CD4-positive, alpha-beta T cell treated with Interleukin-15 for 4 hours (primary cell): ENCODE measurements around the gene SSUH2.

Source experiments
- DNase-seq: peaks from one replicate; pipeline ENCODE4 v3.0.0-alpha.2; 2020; ENCODE audit warnings: low spot score

Gene SSUH2

GRCh38 chr3:8641472-8641871 lies 3.1 kb downstream of the SSUH2 start:
- no peak for DNase-seq

- no peak for DNase-seq
These were observed 4.4 kb downstream of the SSUH2 start for GRCh38 chr3:8640223-8640622.

GRCh38 chr3:8639659-8640000 lies 5.0 kb downstream of the SSUH2 start:
- no peak for DNase-seq

GRCh38 chr3:8638994-8639658 lies 5.5 kb downstream of the SSUH2 start:
- no peak for DNase-seq

- no peak for DNase-seq
These were observed 7.2 kb downstream of the SSUH2 start for GRCh38 chr3:8637348-8637747.

- no peak for DNase-seq
These were observed 9.0 kb downstream of the SSUH2 start for GRCh38 chr3:8635631-8636030.

- no peak for DNase-seq
These were observed 9.5 kb downstream of the SSUH2 start for GRCh38 chr3:8635125-8635524.

GRCh38 chr3:8632402-8633237 lies 12.0 kb downstream of the SSUH2 start:
- DNase-seq, result no peak

GRCh38 chr3:8631661-8632060 lies 12.9 kb downstream of the SSUH2 start:
- no peak for DNase-seq

- DNase-seq, result peak; percentile 75
These were observed 15.2 kb downstream of the SSUH2 start for GRCh38 chr3:8629151-8630021.

GRCh38 chr3:8627949-8628348 lies 16.6 kb downstream of the SSUH2 start:
- no peak for DNase-seq

GRCh38 chr3:8627201-8627940 lies 17.2 kb downstream of the SSUH2 start:
- no peak for DNase-seq

GRCh38 chr3:8625991-8626390 lies 18.6 kb downstream of the SSUH2 start:
- DNase-seq, result no peak

GRCh38 chr3:8624612-8625011 lies 20.0 kb downstream of the SSUH2 start:
- no peak for DNase-seq

- DNase-seq, result no peak
These were observed 20.9 kb downstream of the SSUH2 start for GRCh38 chr3:8623741-8624140.

GRCh38 chr3:8622873-8623691 lies 21.5 kb downstream of the SSUH2 start:
- DNase-seq, result peak; percentile 54

- no peak for DNase-seq
These were observed 22.7 kb downstream of the SSUH2 start for GRCh38 chr3:8621872-8622271.

- DNase-seq, result no peak
These were observed 23.5 kb downstream of the SSUH2 start for GRCh38 chr3:8621141-8621540.

- no peak for DNase-seq
These were observed 25.1 kb downstream of the SSUH2 start for GRCh38 chr3:8619548-8619947.

GRCh38 chr3:8618950-8619349 lies 25.6 kb downstream of the SSUH2 start:
- no peak for DNase-seq

- no peak for DNase-seq
These were observed 26.7 kb downstream of the SSUH2 start for GRCh38 chr3:8617921-8618320.
